Endodermal cell (in vitro differentiated cells): ENCODE measurements around the gene ZNF775. TPM values are rescaled to one million over a fixed set of nuclear protein-coding genes. Genes with fewer than 3 reads are reported as not detected.

Experiments
- DNase-seq: peaks from one replicate; pipeline ENCODE4 v3.0.0-alpha.2; 2017
- H3K27ac ChIP-seq: 2 replicates; pipeline ENCODE4 v1.5.1; 2013; ENCODE audit warnings: mild to moderate bottlenecking, low read depth, low read length, moderate library complexity
- H3K27me3 ChIP-seq: 2 replicates; pipeline ENCODE4 v1.6.1; 2013; ENCODE audit warnings: mild to moderate bottlenecking, low read length, moderate library complexity; ENCODE audit not compliant: insufficient read depth, control insufficient read depth, poor library complexity, severe bottlenecking
- H3K36me3 ChIP-seq: 2 replicates; pipeline ENCODE4 v1.7.0; 2013; ENCODE audit warnings: mild to moderate bottlenecking, low read length, moderate library complexity; ENCODE audit not compliant: control insufficient read depth, insufficient read depth
- H3K4me1 ChIP-seq: one replicate; pipeline ENCODE4 v1.7.0; 2013; ENCODE audit warnings: low read length; ENCODE audit not compliant: control insufficient read depth, insufficient read depth
- H3K4me3 ChIP-seq: 2 replicates; pipeline ENCODE4 v1.5.1; 2013; ENCODE audit warnings: mild to moderate bottlenecking, low read length, moderate library complexity
- H3K9ac ChIP-seq: 2 replicates; pipeline ENCODE4 v1.6.1; 2013; ENCODE audit warnings: mild to moderate bottlenecking, low read length, moderate library complexity; ENCODE audit not compliant: poor library complexity, severe bottlenecking; ENCODE audit errors: extremely low read depth
- H3K9me3 ChIP-seq: 2 replicates; pipeline ENCODE4 v1.6.1; 2013; ENCODE audit warnings: mild to moderate bottlenecking, low read length, moderate library complexity; ENCODE audit not compliant: control insufficient read depth
- H3K27ac Mint-ChIP-seq: 2 replicates; pipeline ENCODE4 v1.8.0; 2020; ENCODE audit warnings: mixed read lengths
- H3K27me3 Mint-ChIP-seq: 2 replicates; pipeline ENCODE4 v1.8.0; 2021; ENCODE audit warnings: mild to moderate bottlenecking, mixed read lengths; ENCODE audit not compliant: insufficient read depth
- H3K36me3 Mint-ChIP-seq: 2 replicates; pipeline ENCODE4 v1.8.0; 2020; ENCODE audit warnings: low read depth, mixed read lengths
- H3K4me1 Mint-ChIP-seq: 2 replicates; pipeline ENCODE4 v1.8.0; 2020; ENCODE audit warnings: mixed read lengths
- H3K4me3 Mint-ChIP-seq: 2 replicates; pipeline ENCODE4 v1.8.0; 2020; ENCODE audit warnings: mild to moderate bottlenecking, moderate library complexity, mixed read lengths
- H3K9me3 Mint-ChIP-seq: 2 replicates; pipeline ENCODE4 v1.8.0; 2020; ENCODE audit warnings: mild to moderate bottlenecking, mixed read lengths
- CTCF ChIP-seq: fragments of 200-600 bp; sonication (generic); conservative IDR thresholded peaks from 2 replicates; pipeline ENCODE4 v1.5.0; 2021; ENCODE audit warnings: antibody characterized with exemption, mild to moderate bottlenecking
- WGBS, 2 experiments: methylation state at CpG; one replicate each; pipeline versions ENCODE4 v1.1.5 to v1.1.7; 2013; ENCODE audit warnings: missing lambda C conversion rate in 2 of 2, mixed read lengths in 1 of 2; ENCODE audit not compliant: insufficient coverage in 1 of 2, insufficient read length in 1 of 2; 5-methylcytosine and 5-hydroxymethylcytosine counted together
- total RNA-seq, 2 donors: library from RNA; stranded (reverse); fragmentation: NEBNext Ultra II Directional in 1 of 2; extraction: Animal tissue kit (Norgen Biotek cat#: 25700) in 1 of 2; gene quantifications; 2 replicates in 1 of 2; 3 replicates in 1 of 2; pipeline ENCODE4 v1.2.1, GENCODE V29; 2021

The ZNF775 gene
- total RNA-seq, 2 donors from 2014 or later: 10.0 to 11.3 TPM

GRCh38 chr7:150434240-150434639, 55.1 kb downstream of the ZNF775 start:
- TF ChIP-seq CTCF: no peak
- no peak overlapping the region for H3K27ac Mint-ChIP-seq
- H3K4me3 ChIP-seq: no peak overlapping the region
- no peaks in the 10 kb centered on the region for H3K4me1 ChIP-seq
- H3K4me3 Mint-ChIP-seq: no peak overlapping the region
- no peaks in the 10 kb centered on the region for H3K4me1 Mint-ChIP-seq
- H3K9me3 Mint-ChIP-seq: no peaks in the 10 kb centered on the region
- 72 to 80% methylated on average over 6 to 8 of the region's 8 CpGs for WGBS, 2 experiments
- no peak overlapping the region for H3K27ac ChIP-seq
- H3K27me3 Mint-ChIP-seq: peaks cover 41% of the 10 kb centered on the region
- no peaks in the 10 kb centered on the region for H3K9me3 ChIP-seq
- no peaks in the 10 kb centered on the region for H3K36me3 Mint-ChIP-seq
- DNase-seq: no peak
- no peak overlapping the region for H3K9ac ChIP-seq
- H3K36me3 ChIP-seq: no peaks in the 10 kb centered on the region
- H3K27me3 ChIP-seq: peaks cover 2% of the 10 kb centered on the region

- Mint-ChIP-seq H3K27me3 (peaks cover 42% of the 10 kb centered on the region), H3K4me1 (no peaks in the 10 kb centered on the region), H3K36me3 (no peaks in the 10 kb centered on the region), H3K27ac (no peak overlapping the region), H3K9me3 (no peaks in the 10 kb centered on the region), H3K4me3 (no peak overlapping the region)
- WGBS, 2 experiments: 93 to 100% methylated on average over 4 of the region's 4 CpGs
- Histone ChIP-seq H3K4me3 (no peak overlapping the region), H3K4me1 (no peaks in the 10 kb centered on the region), H3K9ac (no peak overlapping the region), H3K36me3 (no peaks in the 10 kb centered on the region), H3K27ac (no peak overlapping the region), H3K9me3 (no peaks in the 10 kb centered on the region), H3K27me3 (peaks cover 6% of the 10 kb centered on the region)
- TF ChIP-seq CTCF: no peak
- no peak for DNase-seq
Observed at GRCh38 chr7:150435047-150435389, 55.9 kb downstream of the ZNF775 start.

GRCh38 chr7:150435390-150436073, 56.4 kb downstream of the ZNF775 start:
- H3K4me1 Mint-ChIP-seq: no peaks in the 10 kb centered on the region
- Histone ChIP-seq H3K27ac (no peak overlapping the region), H3K4me1 (no peaks in the 10 kb centered on the region), H3K9me3 (no peaks in the 10 kb centered on the region), H3K4me3 (no peak overlapping the region), H3K9ac (no peak overlapping the region), H3K36me3 (no peaks in the 10 kb centered on the region), H3K27me3 (peaks cover 6% of the 10 kb centered on the region)
- DNase-seq: no peak
- WGBS, 2 experiments: 85 to 93% methylated on average over 5 to 8 of the region's 8 CpGs
- H3K9me3 Mint-ChIP-seq: no peaks in the 10 kb centered on the region
- TF ChIP-seq CTCF: no peak
- H3K27ac Mint-ChIP-seq: no peak overlapping the region
- H3K36me3 Mint-ChIP-seq: no peaks in the 10 kb centered on the region
- peaks cover 43% of the 10 kb centered on the region for H3K27me3 Mint-ChIP-seq
- H3K4me3 Mint-ChIP-seq: no peak overlapping the region
